Astrocyte (in vitro differentiated cells and primary cell): ENCODE data around the gene MET.

Source experiments
- EZH2 ChIP-seq: IDR thresholded peaks from 2 replicates; pipeline ENCODE4 v1.6.1; 2012; ENCODE audit warnings: mild to moderate bottlenecking, low read length, inconsistent platforms; ENCODE audit not compliant: insufficient read depth
- TF ChIP-seq, protein P1 (sequence below): IDR thresholded peaks from 2 replicates; pipeline ENCODE4 v1.5.1; 2011; ENCODE audit warnings: low read depth, mild to moderate bottlenecking, inconsistent platforms, low read length, moderate library complexity; ENCODE audit not compliant: insufficient read depth

DNA sequence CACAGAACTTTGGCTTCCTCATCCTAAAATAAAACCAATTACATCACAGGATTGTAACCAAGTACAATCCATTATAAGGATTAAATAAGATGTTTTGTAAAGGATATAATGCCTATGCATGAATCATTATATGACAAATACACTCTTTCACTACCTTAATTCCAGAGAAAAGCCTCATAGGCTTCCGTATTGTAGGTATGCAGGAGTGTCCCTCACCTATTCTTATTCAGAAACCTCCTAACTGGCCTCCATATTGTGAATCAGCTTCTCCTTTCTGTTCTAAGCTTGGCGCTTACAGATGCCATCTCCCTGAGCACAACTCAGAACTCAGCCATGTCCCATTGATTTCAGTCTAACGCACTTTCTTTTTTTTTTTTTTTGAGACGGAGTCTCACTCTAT is 120.8 kb downstream of the MET start:
- no peak for TF ChIP-seq EZH2
- TF ChIP-seq, protein P1, sequence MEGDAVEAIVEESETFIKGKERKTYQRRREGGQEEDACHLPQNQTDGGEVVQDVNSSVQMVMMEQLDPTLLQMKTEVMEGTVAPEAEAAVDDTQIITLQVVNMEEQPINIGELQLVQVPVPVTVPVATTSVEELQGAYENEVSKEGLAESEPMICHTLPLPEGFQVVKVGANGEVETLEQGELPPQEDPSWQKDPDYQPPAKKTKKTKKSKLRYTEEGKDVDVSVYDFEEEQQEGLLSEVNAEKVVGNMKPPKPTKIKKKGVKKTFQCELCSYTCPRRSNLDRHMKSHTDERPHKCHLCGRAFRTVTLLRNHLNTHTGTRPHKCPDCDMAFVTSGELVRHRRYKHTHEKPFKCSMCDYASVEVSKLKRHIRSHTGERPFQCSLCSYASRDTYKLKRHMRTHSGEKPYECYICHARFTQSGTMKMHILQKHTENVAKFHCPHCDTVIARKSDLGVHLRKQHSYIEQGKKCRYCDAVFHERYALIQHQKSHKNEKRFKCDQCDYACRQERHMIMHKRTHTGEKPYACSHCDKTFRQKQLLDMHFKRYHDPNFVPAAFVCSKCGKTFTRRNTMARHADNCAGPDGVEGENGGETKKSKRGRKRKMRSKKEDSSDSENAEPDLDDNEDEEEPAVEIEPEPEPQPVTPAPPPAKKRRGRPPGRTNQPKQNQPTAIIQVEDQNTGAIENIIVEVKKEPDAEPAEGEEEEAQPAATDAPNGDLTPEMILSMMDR, result no peak
